ENCODE results near the gene UBE4B.

Gene UBE4B

DNA sequence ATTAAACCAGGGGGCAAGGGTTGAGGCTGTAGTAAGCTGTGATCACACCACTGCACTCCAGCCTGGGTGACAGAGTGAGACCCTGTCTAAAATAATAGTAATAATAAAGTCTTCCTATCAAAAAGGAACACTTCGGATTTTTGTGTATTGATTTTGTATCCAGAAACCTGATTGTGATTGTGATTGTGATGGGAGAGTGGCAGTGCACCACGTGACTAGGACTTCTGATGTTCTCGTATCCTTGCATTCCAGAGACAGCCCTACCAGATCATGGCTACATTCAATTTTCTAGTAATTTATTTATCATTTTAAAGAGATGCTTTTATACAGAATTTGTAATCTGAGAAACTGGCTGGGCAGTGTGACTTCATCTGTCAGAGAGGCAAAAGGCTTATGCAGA, 175.1 kb downstream of the UBE4B start:
- Histone ChIP-seq H3K4me1 (ENCODE audit: insufficient read depth, low read length) (peaks cover 24% of the 10 kb centered on the region), H3K36me3 (ENCODE audit: insufficient read depth, low read length) (no peaks in the 10 kb centered on the region), H3K27me3 (ENCODE audit: insufficient read depth, low read length, poor library complexity) (no peaks in the 10 kb centered on the region), H3K27ac (ENCODE audit: low read length) (no peak overlapping the region), H3K9me3 (ENCODE audit: insufficient read depth, low read length, severe bottlenecking) (no peaks in the 10 kb centered on the region), H3K79me2 (ENCODE audit: insufficient read depth, low read length) (peaks cover 6% of the 10 kb centered on the region), H3K9ac (ENCODE audit: low read depth, low read length) (no peak overlapping the region), H3K4me3 (ENCODE audit: low read depth in 1 of 2, low read length in 2 of 2) (no peak overlapping the region), H3K4me2 (ENCODE audit: insufficient read depth, low read length) (no peak overlapping the region), H4K20me1 (ENCODE audit: insufficient read depth, low read length) (no peaks in the 10 kb centered on the region), H2AFZ (ENCODE audit: low read depth, low read length) (no peak overlapping the region)
- ATAC-seq (ENCODE audit: insufficient read depth, low read depth) (no peak), DNase-seq (no peak)
- TF ChIP-seq EZH2 (IDR thresholded peaks at IDR 0.05; ENCODE audit: borderline replicate concordance, low read depth, low read length, severe bottlenecking), result no peak

DNA sequence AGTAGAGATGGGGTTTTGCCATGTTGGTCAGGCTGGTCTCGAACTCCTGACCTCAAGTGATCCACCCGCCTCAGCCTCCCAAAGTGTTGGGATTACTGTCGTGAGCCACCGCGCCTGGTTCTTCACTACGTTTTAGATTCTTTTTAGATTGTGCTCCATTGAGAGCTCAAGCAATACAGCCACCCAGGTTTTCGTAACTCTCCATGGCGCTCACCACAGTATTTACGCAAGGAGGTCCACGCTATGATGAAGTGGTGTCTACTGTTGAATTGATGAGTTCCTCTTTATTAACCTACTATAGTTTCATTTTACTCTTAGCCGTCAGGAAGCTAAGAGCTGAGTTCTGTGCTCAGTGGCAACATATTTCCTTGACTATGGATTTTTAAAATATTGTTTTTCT, 175.8 kb downstream of the UBE4B start:
- Histone ChIP-seq H3K4me1 (ENCODE audit: insufficient read depth, low read length) (peaks cover 24% of the 10 kb centered on the region), H3K79me2 (ENCODE audit: insufficient read depth, low read length) (peaks cover 6% of the 10 kb centered on the region), H3K4me3 (ENCODE audit: low read depth in 1 of 2, low read length in 2 of 2) (no peak overlapping the region), H3K9me3 (ENCODE audit: insufficient read depth, low read length, severe bottlenecking) (no peaks in the 10 kb centered on the region), H3K27ac (ENCODE audit: low read length) (no peak overlapping the region), H2AFZ (ENCODE audit: low read depth, low read length) (no peak overlapping the region), H3K36me3 (ENCODE audit: insufficient read depth, low read length) (no peaks in the 10 kb centered on the region), H3K9ac (ENCODE audit: low read depth, low read length) (no peak overlapping the region), H4K20me1 (ENCODE audit: insufficient read depth, low read length) (no peaks in the 10 kb centered on the region), H3K4me2 (ENCODE audit: insufficient read depth, low read length) (no peak overlapping the region), H3K27me3 (ENCODE audit: insufficient read depth, low read length, poor library complexity) (no peaks in the 10 kb centered on the region)
- TF ChIP-seq, protein P1, sequence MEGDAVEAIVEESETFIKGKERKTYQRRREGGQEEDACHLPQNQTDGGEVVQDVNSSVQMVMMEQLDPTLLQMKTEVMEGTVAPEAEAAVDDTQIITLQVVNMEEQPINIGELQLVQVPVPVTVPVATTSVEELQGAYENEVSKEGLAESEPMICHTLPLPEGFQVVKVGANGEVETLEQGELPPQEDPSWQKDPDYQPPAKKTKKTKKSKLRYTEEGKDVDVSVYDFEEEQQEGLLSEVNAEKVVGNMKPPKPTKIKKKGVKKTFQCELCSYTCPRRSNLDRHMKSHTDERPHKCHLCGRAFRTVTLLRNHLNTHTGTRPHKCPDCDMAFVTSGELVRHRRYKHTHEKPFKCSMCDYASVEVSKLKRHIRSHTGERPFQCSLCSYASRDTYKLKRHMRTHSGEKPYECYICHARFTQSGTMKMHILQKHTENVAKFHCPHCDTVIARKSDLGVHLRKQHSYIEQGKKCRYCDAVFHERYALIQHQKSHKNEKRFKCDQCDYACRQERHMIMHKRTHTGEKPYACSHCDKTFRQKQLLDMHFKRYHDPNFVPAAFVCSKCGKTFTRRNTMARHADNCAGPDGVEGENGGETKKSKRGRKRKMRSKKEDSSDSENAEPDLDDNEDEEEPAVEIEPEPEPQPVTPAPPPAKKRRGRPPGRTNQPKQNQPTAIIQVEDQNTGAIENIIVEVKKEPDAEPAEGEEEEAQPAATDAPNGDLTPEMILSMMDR (IDR thresholded peaks at IDR 0.05; ENCODE audit: borderline replicate concordance, extremely low read depth, low read length, poor library complexity, severe bottlenecking), result no peak
- no peak for TF ChIP-seq EZH2 (IDR thresholded peaks at IDR 0.05; ENCODE audit: borderline replicate concordance, low read depth, low read length, severe bottlenecking)
- DNase-seq (no peak), ATAC-seq (ENCODE audit: insufficient read depth, low read depth) (no peak)

DNA sequence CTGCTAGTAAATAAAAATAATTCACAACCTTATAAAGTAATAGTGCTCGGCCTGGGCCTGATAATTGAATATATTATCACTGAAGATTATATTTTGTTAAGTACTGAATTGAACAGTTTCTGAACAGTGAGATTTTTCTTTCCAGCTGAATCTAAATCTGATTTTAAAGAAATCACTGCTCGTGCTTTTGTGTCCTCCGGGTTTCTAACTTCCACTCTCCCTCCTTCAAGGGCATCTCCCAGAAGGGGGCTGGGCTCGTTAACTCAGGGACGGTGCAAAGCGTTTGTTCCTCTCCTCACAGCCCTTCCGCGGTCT, 176.8 kb downstream of the UBE4B start:
- Histone ChIP-seq H3K4me2 (ENCODE audit: insufficient read depth, low read length) (peak overlapping the region; percentile 80), H3K9me3 (ENCODE audit: insufficient read depth, low read length, severe bottlenecking) (no peaks in the 10 kb centered on the region), H3K4me3 (ENCODE audit: low read depth in 1 of 2, low read length in 2 of 2) (peak overlapping the region; percentile 59 to 65), H3K36me3 (ENCODE audit: insufficient read depth, low read length) (no peaks in the 10 kb centered on the region), H3K9ac (ENCODE audit: low read depth, low read length) (peak overlapping the region; percentile 83), H3K27ac (ENCODE audit: low read length) (no peak overlapping the region), H3K79me2 (ENCODE audit: insufficient read depth, low read length) (peaks cover 6% of the 10 kb centered on the region), H3K27me3 (ENCODE audit: insufficient read depth, low read length, poor library complexity) (no peaks in the 10 kb centered on the region), H2AFZ (ENCODE audit: low read depth, low read length) (peak overlapping the region; percentile 83), H4K20me1 (ENCODE audit: insufficient read depth, low read length) (no peaks in the 10 kb centered on the region), H3K4me1 (ENCODE audit: insufficient read depth, low read length) (peaks cover 24% of the 10 kb centered on the region)
- no peak for TF ChIP-seq EZH2 (IDR thresholded peaks at IDR 0.05; ENCODE audit: borderline replicate concordance, low read depth, low read length, severe bottlenecking)
- no peak for ATAC-seq (ENCODE audit: insufficient read depth, low read depth)
- no peak for DNase-seq

DNA sequence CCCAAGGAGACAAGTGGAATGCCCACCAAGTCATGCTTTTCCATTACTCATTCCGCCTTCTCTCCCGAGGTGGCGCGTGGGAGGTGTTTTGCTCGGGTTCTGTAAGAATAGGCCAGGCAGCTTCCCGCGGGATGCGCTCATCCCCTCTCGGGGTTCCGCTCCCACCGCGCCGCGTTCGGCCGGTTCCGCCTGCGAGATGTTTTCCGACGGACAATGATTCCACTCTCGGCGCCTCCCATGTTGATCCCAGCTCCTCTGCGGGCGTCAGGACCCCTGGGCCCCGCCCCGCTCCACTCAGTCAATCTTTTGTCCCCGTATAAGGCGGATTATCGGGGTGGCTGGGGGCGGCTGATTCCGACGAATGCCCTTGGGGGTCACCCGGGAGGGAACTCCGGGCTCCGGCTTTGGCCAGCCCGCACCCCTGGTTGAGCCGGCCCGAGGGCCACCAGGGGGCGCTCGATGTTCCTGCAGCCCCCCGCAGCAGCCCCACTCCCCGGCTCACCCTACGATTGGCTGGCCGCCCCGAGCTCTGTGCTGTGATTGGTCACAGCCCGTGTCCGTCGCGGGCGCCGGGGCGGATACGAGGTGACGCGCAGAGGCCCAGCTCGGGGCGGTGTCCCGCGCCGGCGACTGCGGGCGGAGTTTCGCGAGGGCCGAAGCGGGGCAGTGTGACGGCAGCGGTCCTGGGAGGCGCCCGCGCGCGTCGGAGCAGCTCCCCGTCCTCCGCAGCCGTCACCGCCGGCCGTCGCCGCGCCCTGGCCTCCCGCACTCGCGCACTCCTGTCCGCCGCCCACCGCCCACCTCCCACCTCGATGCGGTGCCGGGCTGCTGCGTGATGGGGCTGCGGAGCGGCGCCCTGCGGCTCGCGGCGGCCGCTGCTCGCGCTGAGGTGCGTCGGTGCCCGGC, 177.4 kb downstream of the UBE4B start, which contains the start of gene KIF1B:
Gene KIF1B, plus strand, starts transcription at position 666 of the 906 bp plus-strand sequence. CDS start 21,759 bp downstream, outside the sequence.
- ATAC-seq (ENCODE audit: insufficient read depth, low read depth), result peak; percentile 99
- H3K27ac ChIP-seq (ENCODE audit: low read length), result peak within 1 kb of the TSS; percentile 61
- DNase-seq, result peak; percentile 96
- TF ChIP-seq, protein P1 (IDR thresholded peaks at IDR 0.05; ENCODE audit: borderline replicate concordance, extremely low read depth, low read length, poor library complexity, severe bottlenecking), result peak; percentile 90
- TF ChIP-seq EZH2 (IDR thresholded peaks at IDR 0.05; ENCODE audit: borderline replicate concordance, low read depth, low read length, severe bottlenecking), result no peak
- no peaks in the 10 kb centered on the region for H4K20me1 ChIP-seq (ENCODE audit: insufficient read depth, low read length)
- H3K4me2 ChIP-seq (ENCODE audit: insufficient read depth, low read length), result peak within 1 kb of the TSS; percentile 80
- peaks cover 6% of the 10 kb centered on the region for H3K79me2 ChIP-seq (ENCODE audit: insufficient read depth, low read length)
- peaks cover 24% of the 10 kb centered on the region for H3K4me1 ChIP-seq (ENCODE audit: insufficient read depth, low read length)
- H3K9ac ChIP-seq (ENCODE audit: low read depth, low read length), result peak within 1 kb of the TSS; percentile 83
- H3K27me3 ChIP-seq (ENCODE audit: insufficient read depth, low read length, poor library complexity), result no peaks in the 10 kb centered on the region
- peak within 1 kb of the TSS; percentile 89 for H2AFZ ChIP-seq (ENCODE audit: low read depth, low read length)
- H3K4me3 ChIP-seq (ENCODE audit: low read depth in 1 of 2, low read length in 2 of 2), result peak within 1 kb of the TSS; percentile 59 to 65
- H3K36me3 ChIP-seq (ENCODE audit: insufficient read depth, low read length), result no peaks in the 10 kb centered on the region
- H3K9me3 ChIP-seq (ENCODE audit: insufficient read depth, low read length, severe bottlenecking), result no peaks in the 10 kb centered on the region

Data from DND-41 (cell line).